ENCODE data around the gene OLFM2.

OLFM2 gene

DNA sequence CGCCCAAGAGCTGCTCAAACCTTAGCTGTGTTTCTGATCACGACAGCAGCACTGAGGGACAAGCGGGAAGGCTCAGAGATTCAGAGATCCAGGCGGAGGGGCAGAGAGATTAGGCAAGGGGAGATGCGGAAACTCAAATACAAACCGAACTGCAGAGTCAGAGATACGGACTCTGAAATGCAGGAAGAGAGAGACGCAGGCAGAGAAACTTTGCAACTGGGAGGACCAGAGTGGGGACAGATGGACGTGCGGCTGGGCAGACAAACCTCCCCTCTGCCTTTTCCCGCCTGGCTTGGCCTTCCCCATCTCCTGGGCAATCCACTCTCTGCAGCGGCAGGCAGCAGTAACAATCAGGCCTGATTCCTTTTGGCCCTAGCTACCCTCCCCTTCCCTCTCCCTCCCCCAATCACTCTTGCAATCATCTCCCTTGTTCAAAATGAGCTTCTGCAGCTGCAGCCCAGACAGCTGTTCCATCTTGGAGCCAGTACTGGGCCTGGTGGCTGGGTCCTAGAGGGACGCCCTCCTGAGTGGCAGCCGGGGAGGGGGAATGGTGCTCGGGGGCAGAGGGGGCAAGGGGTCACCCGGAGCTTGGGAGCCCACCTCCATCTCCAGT, 29.7 kb downstream of the OLFM2 start:
- no peak for DNase-seq (ENCODE audit: low spot score)

DNA sequence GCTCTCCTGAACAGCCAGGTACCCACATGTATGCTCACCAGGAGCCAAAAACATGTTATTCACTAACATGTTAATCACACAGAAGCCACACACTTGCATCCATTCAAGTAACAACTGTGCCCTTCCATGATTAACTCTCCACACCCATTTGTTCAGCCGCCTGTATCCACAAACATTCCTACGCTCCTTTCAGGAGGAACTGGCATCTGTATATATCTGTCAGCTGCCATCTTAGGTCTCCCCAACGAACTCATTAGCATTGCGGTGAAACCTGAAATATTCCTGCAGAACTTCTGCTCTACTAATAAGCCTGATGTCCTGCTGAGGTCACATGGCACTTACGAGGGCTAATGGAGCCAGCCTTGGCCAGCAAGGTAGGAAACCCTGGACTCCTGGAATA, 33.0 kb downstream of the OLFM2 start:
- DNase-seq (ENCODE audit: low spot score): no peak

DNA sequence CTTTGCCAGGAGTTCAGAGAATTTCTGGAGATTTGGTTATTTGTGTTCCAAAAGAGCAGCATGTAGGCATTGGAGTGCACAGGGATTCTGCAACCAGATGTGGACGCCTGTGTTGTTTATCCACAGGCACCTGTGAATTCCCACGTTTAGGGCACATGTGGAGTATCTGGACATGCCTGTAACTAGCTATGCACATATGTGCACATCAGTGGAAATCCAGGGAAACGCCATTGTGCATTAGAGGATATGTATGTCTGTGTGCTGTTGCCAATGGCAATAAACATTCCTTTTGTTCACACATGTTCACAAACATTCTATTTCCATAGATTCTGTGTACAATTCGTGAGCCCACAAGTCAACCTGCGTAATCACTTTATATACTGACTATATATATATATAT, 34.7 kb downstream of the OLFM2 start:
- no peak for DNase-seq (ENCODE audit: low spot score)

DNA sequence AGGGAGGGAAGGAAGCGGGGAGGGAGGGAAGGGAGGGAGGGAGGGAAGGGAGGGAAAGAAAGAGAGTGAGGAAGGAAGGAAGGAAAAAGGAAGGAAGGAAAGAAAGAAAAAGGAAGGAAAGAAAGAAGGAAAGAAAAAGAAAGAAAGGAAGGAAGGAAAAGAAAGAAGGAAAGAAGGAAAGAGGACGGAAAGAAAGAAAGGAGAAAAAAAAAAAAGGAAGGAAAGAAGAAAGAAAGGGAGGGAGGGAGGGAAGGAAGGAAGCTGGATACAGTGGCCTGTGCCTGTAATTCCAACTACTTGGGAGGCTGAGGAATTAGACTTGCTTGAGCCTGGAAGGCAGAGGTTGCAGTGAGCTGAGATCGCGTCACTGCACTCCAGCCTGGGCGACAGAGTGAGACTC, 35.3 kb downstream of the OLFM2 start:
- no peak for DNase-seq (ENCODE audit: low spot score)

DNA sequence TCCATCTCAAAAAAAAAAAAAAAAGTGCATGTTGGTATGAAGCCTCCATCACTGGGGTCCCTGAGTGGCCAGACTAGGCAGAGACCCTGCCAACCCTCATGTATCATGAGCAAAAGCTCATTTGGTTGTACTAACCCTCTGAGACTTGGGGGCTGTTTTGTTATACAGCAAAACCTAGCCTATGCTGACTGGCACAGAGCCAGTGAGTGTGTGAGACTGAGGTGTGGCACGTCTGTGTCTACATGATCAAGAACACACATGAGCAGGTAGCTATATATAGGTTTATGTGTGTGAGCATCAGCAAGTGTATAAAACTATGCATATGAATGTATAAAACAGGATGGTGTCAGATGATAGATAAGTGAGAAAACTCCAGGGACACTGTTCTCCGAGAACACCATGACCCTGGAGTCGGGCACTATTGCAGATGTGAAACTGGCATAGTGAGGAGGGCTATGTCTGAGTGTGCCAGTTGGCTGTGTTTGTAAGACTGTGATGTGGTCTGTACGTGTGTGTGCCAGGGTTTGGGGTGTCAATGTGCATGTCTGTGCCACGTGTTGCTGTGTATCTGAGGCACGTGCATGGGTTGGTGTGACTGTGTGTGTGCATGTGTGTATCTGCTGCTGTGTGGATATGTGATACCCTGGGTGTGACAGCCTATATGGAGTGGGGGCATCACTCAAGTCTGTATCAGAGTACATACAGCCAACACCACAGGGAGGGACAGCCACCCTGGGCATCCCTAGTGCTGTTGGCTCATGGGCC, 44.5 kb downstream of the OLFM2 start:
- DNase-seq (ENCODE audit: low spot score): no peak

DNA sequence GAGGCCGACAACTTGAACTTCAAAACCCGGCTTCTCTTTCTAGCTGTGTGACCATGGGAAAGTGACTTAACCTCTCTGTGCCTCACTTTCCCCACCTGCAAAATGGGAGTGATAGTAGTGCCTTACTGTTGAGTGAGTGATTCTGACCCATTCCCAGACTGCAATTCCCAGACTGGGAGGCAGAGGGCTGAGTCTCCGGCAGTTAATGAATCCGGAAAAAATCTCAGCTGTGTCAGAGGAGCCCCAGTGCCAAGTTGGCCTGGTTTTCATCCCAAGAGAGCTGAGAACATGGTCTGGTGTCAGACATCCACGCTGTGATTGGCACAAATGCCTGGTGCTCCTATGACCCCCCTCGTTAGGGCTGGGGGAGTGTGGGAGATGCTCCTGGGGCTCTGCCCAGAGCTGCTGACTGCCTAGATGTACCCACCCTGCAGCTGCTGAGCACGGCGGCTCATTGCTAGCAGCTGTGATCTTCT, 51.2 kb downstream of the OLFM2 start:
- DNase-seq (ENCODE audit: low spot score): no peak

DNA sequence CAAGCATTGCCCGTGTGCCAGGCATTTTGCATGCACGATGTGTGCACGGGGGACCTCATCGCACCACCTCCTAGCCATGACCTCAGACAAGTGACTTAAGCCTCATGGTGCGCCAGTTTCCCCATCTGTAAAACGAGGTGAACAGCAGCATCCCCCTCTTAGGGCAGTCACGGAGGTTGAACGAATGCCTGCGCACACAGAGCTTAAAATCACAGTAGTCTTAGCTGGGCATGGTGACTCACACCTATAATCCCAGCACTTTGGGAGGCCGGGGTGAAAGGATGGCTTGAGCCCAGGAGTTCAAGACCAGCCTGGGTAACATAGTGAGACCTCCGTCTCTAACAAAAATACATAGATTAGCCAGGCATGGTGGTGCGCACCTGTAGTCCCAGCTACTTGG, 52.6 kb downstream of the OLFM2 start:
- DNase-seq (ENCODE audit: low spot score): no peak

DNA sequence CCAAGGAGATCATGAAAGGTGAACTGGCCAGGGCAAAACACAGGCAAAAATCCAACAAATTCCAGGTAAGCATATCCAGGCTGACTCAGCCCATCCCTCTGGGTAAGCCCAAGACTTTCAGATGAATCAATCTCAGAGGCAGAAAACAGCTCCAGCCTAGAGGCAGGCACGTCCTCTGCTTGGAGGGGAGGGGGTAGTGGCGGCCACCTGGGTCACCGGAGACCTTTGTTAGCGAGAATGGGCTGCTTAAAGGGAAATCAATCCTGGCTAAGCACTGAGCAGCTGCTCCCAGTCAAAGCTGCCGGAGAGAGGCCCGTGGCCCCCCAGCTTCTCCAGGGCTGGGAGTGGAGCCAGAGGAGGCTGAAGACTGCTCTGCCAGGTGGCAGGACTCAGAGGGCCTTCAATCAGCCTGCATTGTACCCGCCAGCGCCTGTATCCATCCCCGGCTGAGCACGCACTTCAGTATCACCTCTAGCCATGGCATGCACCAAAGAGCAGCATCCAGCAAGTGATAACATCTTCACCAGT, 53.0 kb downstream of the OLFM2 start:
- DNase-seq (ENCODE audit: low spot score): no peak

DNA sequence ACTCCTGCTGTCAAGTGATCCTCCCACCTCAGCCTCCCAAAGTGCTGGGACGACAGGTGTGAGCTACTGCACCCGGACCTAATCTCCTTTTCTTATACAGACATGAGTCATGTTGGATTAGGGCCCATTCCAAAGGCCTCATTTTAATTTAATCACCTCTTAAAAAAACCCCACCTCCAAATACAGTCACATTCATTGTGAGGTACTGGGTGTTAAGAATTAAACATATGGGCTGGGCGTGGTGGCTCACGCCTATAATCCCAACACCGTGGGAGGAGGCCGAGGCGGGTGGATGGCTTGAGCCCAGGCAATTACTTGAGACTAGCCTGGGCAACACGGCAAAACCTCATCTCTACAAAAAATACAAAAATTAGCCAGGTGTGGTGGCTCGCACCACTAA, 54.6 kb downstream of the OLFM2 start:
- no peak for DNase-seq (ENCODE audit: low spot score)

DNA sequence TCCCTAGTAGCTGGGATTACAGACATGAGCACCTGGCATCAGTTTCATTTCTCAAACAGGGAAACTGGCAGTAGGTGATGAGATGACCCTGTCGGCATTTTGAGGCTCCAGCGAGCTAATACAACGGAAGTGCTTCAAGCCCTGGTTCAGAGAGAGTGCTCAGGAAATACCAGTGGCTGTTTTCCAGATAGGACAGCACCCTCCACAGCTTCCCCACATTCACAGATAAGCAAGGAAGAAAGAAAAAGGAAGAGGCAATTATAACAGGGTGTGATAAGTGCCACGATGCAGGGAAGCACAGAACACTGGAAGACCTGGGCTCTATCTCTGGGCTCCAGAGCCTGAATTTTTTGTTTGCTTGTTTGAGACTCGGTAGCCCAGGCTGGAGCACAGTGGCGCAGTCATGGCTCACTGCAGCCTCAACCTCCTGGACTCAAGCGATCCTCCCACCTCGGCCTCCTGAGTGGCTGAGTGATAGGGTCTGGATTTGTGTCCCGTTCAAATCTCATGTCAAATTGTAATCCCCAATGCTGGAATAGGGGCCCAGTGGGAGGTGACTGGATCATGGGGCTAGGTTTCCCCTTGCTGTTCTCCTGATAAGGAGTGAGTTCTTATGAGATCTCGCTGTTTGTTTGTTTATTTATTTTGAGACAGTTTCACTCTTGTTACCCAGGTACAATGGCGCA, 57.7 kb downstream of the OLFM2 start:
- DNase-seq (ENCODE audit: low spot score): no peak

DNA sequence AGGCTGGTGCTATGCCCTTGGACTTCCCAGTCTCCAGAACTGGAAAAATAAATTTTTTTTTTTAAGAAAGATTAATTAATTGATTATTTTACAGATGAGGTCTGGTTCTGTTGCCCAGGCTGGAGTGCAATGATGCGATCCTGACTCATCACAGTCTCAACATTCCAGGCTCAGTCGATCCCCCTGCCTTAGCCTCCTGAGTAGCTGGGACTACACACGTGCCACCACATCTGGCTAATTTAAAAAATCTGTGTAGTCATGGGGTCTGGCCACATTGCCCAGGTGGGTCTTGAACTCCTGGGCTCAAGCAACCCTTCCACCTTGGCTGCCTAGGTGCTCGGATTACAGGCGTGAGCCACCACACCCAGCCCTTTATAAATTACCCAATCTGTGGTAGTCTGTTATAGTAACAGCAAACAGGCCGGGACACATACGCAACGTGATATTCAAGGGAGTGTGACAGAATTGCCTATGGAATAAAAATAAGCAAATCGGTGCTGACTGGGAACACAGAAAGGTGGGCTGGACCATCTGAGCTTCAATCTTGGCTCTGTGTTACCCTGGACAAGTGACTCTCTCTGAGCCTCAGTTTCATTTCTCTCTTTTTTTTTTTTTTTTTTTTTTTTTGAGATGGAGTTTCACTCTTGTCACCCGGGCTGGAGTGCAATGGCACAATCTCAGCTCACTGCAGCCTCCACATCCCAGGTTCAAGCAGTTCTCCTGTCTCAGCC, 58.4 kb downstream of the OLFM2 start:
- DNase-seq (ENCODE audit: low spot score): no peak

DNA sequence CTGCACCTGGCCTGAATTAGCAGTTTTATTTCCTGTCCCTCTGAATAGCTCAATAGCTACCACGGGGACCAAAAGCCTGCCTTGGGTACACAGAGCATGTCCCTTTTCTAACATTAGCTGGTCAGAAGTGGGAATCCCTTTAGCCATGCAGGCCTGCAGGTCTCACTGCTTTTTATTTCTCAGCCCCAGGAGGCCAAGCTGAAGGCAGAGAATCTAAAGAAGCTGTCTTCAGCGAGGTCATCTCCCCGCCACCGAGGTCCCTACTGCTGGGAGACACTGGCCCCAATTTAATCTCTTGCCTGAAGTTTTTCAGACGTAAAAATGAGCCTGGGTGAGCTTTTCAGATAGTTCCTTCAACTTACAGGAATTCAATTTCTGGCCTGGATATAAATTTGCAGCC, 60.5 kb downstream of the OLFM2 start:
- DNase-seq (ENCODE audit: low spot score): no peak

DNA sequence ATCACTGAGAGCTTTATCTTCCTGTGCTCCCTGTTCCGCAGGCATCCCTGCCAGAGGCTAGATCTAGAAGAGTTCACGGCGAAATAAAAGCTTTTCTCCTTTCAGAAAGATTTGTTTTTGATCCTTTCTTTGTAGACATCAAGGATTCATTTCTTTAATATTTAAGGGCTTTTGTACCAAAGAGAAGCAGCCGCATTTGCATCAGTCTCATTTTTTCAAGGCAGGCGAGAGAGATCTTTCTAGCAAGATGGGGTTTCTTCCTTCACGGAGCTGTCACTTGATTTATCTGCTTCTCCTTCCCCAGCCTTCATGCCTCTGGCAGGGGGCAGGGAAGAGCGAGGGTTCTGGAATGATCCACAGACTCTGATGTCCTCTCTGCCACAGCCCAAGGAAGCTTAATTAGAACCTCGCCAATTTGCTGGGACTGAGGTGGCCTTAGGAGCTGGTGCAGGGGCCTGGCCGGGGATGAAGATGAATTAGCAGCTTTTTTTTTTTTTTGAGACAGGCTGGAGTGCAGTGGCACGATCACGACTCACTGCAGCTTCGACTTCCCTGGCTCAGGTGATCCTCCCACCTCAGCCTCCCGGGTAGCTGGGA, 61.2 kb downstream of the OLFM2 start:
- DNase-seq (ENCODE audit: low spot score): no peak

DNA sequence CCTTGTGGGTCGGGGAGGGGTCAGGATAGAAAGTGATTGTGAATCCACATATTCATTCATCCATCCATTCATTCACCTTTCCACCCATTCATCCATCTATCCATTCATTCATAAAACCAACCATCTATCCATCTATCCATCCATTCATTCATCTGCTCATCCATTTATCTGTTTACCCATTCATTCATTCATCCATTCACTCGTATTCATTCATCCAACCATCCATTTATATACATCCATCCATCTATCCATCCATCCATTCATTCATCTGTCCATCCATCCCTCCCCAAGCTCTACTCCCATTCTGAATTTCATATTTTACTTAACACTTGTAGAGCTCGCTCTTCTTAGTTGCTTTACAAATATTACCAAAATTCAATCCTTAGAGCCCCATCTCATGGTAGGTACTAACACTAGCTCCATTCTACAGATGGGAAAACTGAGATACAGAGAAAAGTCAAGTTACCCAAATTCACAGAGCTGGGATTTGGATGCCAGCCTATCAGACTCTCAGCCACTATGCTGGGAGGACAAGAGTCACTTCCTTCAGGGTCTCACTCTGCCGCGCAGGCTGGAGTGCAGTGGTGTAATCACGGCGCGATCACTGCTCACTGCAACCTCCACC, 63.6 kb downstream of the OLFM2 start:
- DNase-seq (ENCODE audit: low spot score): no peak

DNA sequence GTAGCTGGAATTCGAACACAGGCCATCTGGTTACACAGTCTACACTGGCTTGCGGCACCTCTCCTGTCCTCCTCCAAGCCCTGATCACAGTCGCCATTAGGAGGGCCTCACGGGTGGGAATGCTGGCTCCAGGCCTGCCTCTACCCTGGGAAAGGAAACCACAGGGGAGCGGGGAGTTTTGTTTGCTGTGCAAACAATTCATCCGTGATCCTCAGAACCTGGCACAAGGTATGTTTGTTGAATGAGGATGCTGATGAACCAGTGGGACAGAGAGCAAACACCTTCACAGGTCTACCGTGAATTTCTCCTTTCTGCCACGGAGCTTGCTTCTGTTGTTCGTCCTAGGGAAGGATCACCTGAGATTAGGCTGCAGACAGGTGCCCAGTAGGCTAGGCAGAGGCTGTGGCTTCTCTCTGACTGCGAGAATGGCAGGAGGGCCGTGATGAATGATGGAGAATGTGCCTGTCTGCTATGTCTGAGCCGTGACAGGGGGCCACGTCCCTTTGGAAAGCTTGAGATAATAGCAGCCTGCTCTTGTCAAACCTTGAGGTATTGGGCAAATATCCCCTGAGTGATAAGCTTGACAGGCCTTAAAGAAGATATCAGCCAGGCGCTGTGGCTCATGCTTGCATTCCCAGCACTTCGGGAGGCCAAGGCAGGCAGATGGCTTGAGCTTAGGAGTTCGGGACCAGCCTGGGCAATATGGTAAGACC, 64.5 kb downstream of the OLFM2 start:
- DNase-seq (ENCODE audit: low spot score): no peak

DNA sequence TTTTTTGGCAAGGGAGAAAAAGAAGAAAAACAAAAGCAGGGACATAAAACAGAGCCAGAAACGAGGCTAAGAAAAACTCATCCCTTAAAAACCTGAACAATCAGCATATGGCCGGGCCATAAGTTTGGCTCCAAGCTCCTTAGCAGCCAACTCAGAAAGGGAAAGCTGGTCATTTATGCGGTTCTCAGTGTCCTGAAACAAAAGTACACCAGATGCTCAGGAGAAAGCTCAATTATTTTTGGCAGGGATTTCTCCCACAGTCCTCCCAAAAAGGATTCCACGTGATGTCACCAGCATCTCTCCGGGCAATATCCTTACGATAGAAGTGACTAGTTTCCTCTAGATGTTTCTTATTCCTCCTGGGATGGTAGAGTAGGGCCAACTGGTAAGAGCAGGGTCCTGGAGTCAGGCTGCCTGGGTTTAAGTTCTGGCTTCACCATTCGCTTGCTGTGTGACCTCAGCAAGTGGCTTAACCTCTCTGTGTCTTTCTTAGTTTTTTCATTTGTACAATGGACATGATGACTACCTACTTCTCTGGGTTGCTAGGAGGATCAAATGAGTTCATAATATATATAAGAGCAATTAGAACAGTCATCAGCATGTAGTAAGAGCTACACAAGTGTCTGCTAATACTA, 67.2 kb downstream of the OLFM2 start:
- no peak for DNase-seq (ENCODE audit: low spot score)

DNA sequence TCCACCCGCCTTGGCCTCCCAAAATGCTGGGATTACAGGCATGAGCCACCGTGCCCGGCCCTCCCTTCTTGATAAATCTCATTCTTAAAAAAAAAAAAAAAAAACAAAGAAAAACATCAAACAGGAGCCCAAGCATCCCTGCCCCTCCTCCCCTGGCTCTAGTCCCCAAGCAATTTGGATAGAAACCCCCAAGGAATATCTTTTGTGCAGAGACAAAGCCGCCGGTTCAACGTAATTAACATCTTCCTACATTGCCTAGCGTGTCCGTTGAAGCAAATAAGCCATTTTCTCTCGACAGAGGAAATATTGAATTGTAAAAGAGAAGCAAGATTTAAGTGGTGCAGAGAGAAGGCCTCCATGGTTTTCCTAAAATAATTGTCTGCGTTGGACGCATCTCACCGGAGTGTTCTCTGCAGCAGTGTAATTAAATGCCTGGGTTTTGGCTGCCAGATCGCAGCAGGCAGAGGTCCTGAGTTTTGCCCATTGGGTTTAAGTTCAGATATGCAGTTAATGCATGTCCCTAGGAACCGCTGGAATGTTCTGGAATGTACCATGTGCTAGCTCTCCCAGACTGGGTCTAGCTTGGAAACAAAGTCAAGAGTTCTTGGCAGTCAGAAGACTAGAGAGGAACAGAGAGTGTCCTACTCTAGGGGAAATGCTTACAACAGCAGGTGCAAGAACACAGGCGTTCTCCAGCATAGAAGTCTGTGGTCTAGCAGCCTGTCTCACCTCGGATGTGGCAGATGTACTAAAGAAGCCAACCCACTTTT, 70.4 kb downstream of the OLFM2 start:
- no peak for DNase-seq (ENCODE audit: low spot score)

DNA sequence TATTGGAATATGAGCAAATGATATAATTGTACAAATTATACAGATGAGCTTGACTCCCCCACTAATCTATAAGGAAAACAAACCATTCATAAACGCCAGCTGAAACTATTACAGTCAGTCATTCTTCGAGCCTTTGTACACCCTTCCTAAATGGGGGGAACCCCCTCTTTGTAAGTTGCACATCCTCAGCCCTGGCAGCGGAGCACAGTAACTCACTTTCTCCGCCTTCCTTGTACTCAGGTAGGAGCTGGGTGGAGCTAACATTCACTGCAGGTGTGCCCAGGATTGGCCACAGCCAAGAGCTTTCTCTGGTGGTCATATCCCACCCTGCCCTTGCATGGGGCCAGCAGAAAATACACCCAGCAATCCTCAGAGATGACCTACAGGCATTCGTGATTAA, 72.6 kb downstream of the OLFM2 start:
- no peak for DNase-seq (ENCODE audit: low spot score)

DNA sequence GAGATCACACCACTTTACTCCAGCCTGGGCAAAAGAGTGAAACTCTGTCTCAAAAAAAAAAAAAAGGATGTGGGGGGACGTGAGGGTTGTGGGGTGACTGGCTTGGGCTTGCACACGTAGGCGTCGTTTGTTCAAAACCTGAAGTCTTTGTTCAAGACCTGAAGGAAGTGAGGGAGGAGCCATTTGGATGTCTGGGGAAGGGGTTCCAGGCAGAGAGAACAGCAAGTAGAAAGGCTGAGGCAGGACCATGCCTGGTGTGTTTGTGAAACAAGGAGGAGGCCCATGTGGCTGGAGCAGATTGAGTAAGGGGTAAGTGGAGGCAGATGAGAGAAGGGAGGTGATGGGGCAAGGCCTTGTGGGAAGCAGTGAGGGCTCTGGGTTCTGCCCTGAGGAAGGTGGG, 73.4 kb downstream of the OLFM2 start:
- DNase-seq (ENCODE audit: low spot score): no peak

DNA sequence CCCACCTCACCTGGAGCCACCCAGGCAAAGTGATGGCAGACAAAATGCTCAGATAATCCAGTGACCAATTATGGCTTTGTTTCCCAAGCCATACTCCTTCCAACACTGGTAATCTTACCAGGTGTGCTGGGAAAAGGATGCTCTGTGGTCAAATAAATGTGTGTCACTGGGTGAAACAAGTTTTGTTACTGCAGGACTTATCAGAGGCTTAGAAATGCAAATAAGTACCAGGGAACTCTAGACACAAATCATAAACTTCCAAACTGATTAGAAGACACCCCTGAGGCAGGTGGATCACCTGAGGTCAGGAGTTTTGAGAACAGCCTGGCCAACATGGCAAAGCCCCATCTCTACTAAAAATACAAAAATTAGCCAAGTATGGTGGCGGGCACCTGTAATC, 74.8 kb downstream of the OLFM2 start:
- DNase-seq (ENCODE audit: low spot score): no peak
